WTC11 (cell line): ENCODE data around the gene IDE. TPM values are rescaled to one million over a fixed set of nuclear protein-coding genes. Genes with fewer than 3 reads are reported as not detected.

Experiments used
- ATAC-seq: fragments of 200-7000 bp; cut with Tn5 transposase; 2 replicates; pipeline ENCODE4 v1.10.0; 2021; ENCODE audit warnings: mild to moderate bottlenecking, moderate library complexity
- CTCF ChIA-PET: fragments of 300-600 bp; sonication (Branson Sonifier 250); formaldehyde crosslinking; loops from one replicate; lab custom pipeline; 2021; ENCODE audit warnings: antibody characterized with exemption; lab: Charles Lee
- POLR2A ChIA-PET: fragments of 350-600 bp; sonication (Branson Sonifier 250); formaldehyde crosslinking; loops from one replicate; lab custom pipeline; 2021; ENCODE audit warnings: antibody characterized with exemption; lab: Charles Lee
- DNase-seq: peaks from one replicate; pipeline ENCODE4 v3.0.0; 2021; ENCODE audit warnings: low spot score
- H3K27ac Mint-ChIP-seq: 2 replicates; pipeline ENCODE4 v1.8.0; 2021; ENCODE audit warnings: mixed read lengths
- H3K27me3 Mint-ChIP-seq: 2 replicates; pipeline ENCODE4 v1.8.0; 2021; ENCODE audit warnings: low read depth, mild to moderate bottlenecking, moderate library complexity, mixed read lengths
- H3K36me3 Mint-ChIP-seq: 2 replicates; pipeline ENCODE4 v1.8.0; 2021; ENCODE audit warnings: mixed read lengths
- H3K4me1 Mint-ChIP-seq: 2 replicates; pipeline ENCODE4 v1.8.0; 2022; ENCODE audit warnings: mixed read lengths
- H3K4me3 Mint-ChIP-seq: 2 replicates; pipeline ENCODE4 v1.8.0; 2021; ENCODE audit warnings: mild to moderate bottlenecking, moderate library complexity, mixed read lengths
- H3K9me3 Mint-ChIP-seq: 2 replicates; pipeline ENCODE4 v1.8.0; 2021; ENCODE audit warnings: mixed read lengths
- ARID4B ChIP-seq: sonication (generic); formaldehyde crosslinking; IDR thresholded peaks from 2 replicates; pipeline ENCODE4 v1.8.0; 2023; ENCODE audit warnings: missing genetic modification reagents, mild to moderate bottlenecking, borderline replicate concordance
- ATF2 ChIP-seq: sonication (generic); formaldehyde crosslinking; IDR thresholded peaks from 2 replicates; pipeline ENCODE4 v1.8.1; 2022; ENCODE audit warnings: low read depth, missing genetic modification reagents, borderline replicate concordance
- CDX4 ChIP-seq: fragments of 250-450 bp; sonication (Bioruptor Pico); IDR thresholded peaks from 2 replicates; pipeline ENCODE4 v1.9.0; 2021; ENCODE audit warnings: moderate library complexity, mild to moderate bottlenecking, inconsistent platforms, borderline replicate concordance
- E2F1 ChIP-seq: sonication (generic); formaldehyde crosslinking; IDR thresholded peaks from 2 replicates; pipeline ENCODE4 v1.8.0; 2022; ENCODE audit warnings: mild to moderate bottlenecking, missing genetic modification reagents
- ELF4 ChIP-seq: sonication (generic); formaldehyde crosslinking; IDR thresholded peaks from 2 replicates; pipeline ENCODE4 v1.8.1; 2022; ENCODE audit warnings: low read depth, mild to moderate bottlenecking, moderate library complexity, missing genetic modification reagents
- ESRRA ChIP-seq: sonication (generic); formaldehyde crosslinking; IDR thresholded peaks from 2 replicates; pipeline ENCODE4 v1.8.1; 2022; ENCODE audit warnings: mild to moderate bottlenecking, missing genetic modification reagents, borderline replicate concordance
- JAZF1 ChIP-seq: fragments of 250-450 bp; sonication (Bioruptor Pico); IDR thresholded peaks from 2 replicates; pipeline ENCODE4 v1.9.0; 2021; ENCODE audit warnings: moderate library complexity, mild to moderate bottlenecking, inconsistent platforms
- NFATC4 ChIP-seq: fragments of 250-450 bp; sonication (Bioruptor Pico); IDR thresholded peaks from 2 replicates; pipeline ENCODE4 v1.9.0; 2021; ENCODE audit warnings: mild to moderate bottlenecking
- PRDM15 ChIP-seq: sonication (generic); formaldehyde crosslinking; IDR thresholded peaks from 2 replicates; pipeline ENCODE4 v1.8.0; 2022; ENCODE audit warnings: missing genetic modification reagents
- PRRX2 ChIP-seq: fragments of 250-450 bp; sonication (Bioruptor Pico); IDR thresholded peaks from 2 replicates; pipeline ENCODE4 v1.8.0; 2021; ENCODE audit warnings: mild to moderate bottlenecking
- TCF7 ChIP-seq: sonication (generic); formaldehyde crosslinking; IDR thresholded peaks from 2 replicates; pipeline ENCODE4 v1.8.0; 2022; ENCODE audit warnings: mild to moderate bottlenecking, low read depth, missing genetic modification reagents, moderate library complexity
- TEAD4 ChIP-seq: sonication (generic); formaldehyde crosslinking; IDR thresholded peaks from 2 replicates; pipeline ENCODE4 v1.8.0; 2022; ENCODE audit warnings: mild to moderate bottlenecking, missing genetic modification reagents
- ZBTB21 ChIP-seq: sonication (generic); formaldehyde crosslinking; IDR thresholded peaks from 2 replicates; pipeline ENCODE4 v1.8.1; 2023; ENCODE audit warnings: mild to moderate bottlenecking, missing genetic modification reagents, borderline replicate concordance
- ZNF396 ChIP-seq: fragments of 250-450 bp; sonication (Bioruptor Pico); IDR thresholded peaks from 2 replicates; pipeline ENCODE4 v1.8.0; 2021; ENCODE audit warnings: mild to moderate bottlenecking, moderate library complexity, borderline replicate concordance
- ZNF532 ChIP-seq: fragments of 250-450 bp; sonication (Bioruptor Pico); IDR thresholded peaks from 2 replicates; pipeline ENCODE4 v1.9.0; 2021; ENCODE audit warnings: mild to moderate bottlenecking, borderline replicate concordance
- ZSCAN18 ChIP-seq: fragments of 250-450 bp; sonication (Bioruptor Pico); IDR thresholded peaks from 2 replicates; pipeline ENCODE4 v2.1.2; 2022; ENCODE audit warnings: mild to moderate bottlenecking, moderate library complexity
- total RNA-seq: library from RNA; stranded (reverse); gene quantifications from 3 replicates; pipeline ENCODE4 v1.2.3, GENCODE V29; 2021

Gene IDE
- total RNA-seq, 1 experiment from 2014 or later = 50.5 TPM

DNA sequence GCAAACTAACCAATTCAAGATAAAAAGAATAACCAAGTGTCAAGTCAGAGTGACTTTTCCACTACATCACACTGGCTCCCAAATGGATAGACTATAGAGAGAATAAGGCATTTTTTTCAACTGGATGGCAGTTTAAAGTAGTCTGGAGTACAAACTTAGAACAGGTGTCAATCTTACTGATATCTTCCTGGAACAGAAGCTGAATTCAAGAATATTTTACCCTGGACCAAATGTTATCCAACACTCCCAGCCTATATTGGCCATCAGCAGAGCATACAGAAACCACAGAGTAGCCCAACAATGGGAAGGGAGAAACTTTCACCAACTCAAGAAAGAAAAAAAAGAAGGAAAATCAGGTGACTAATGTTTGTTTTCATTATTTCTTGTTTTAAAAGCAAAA is 11.5 kb downstream of the IDE start:
- H3K4me1 Mint-ChIP-seq = peaks cover 4% of the 10 kb centered on the region
- no peak overlapping the region for H3K4me3 Mint-ChIP-seq
- POLR2A ChIA-PET = no interaction called here
- no peak for DNase-seq
- ATAC-seq = no peak
- TF ChIP-seq ELF4 (CRISPR knock-in tag) (no peak), E2F1 (CRISPR knock-in tag) (no peak), CDX4 (CRISPR knock-in tag) (no peak), PRRX2 (CRISPR knock-in tag) (no peak), ZBTB21 (no peak), ESRRA (no peak)
- H3K27me3 Mint-ChIP-seq = no peaks in the 10 kb centered on the region
- H3K36me3 Mint-ChIP-seq = peaks cover 47% of the 10 kb centered on the region
- H3K9me3 Mint-ChIP-seq = peaks cover 19% of the 10 kb centered on the region
- CTCF ChIA-PET = no interaction called here
- H3K27ac Mint-ChIP-seq = peak overlapping the region; percentile 81; the same call in 1 of the 2 replicates

DNA sequence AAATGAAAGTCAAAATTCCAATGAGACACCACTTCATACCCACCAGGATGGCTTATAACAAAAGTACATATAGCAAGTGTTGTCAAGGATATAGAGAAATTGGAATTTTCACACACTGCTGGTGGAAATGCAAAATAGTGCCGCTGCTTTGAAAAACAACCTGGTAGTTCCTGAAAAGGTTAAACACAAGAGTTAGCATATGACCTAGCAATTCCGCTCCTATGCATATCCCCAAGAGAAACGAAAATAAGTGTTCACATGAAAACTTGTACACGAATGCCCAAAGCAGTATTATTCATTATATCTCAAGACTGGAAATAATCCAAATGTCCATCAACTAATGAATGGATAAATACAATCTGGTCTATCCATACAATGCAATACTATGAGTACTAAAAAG is 14.8 kb downstream of the IDE start:
- H3K4me3 Mint-ChIP-seq = no peak overlapping the region
- ChIA-PET CTCF (no interaction called here), POLR2A (no interaction called here)
- H3K9me3 Mint-ChIP-seq = peaks cover 21% of the 10 kb centered on the region
- ATAC-seq (no peak), DNase-seq (no peak)
- peaks cover 62% of the 10 kb centered on the region for H3K36me3 Mint-ChIP-seq
- H3K4me1 Mint-ChIP-seq = no peaks in the 10 kb centered on the region
- H3K27me3 Mint-ChIP-seq = no peaks in the 10 kb centered on the region
- no peak overlapping the region for H3K27ac Mint-ChIP-seq
- TF ChIP-seq E2F1 (CRISPR knock-in tag) (no peak), PRDM15 (CRISPR knock-in tag) (no peak), ATF2 (no peak), TEAD4 (CRISPR knock-in tag) (no peak), TCF7 (CRISPR knock-in tag) (no peak), ZNF396 (CRISPR knock-in tag) (no peak), JAZF1 (CRISPR knock-in tag) (no peak), ARID4B (CRISPR knock-in tag) (no peak), ZNF532 (no peak), NFATC4 (CRISPR knock-in tag) (no peak), ZSCAN18 (CRISPR knock-in tag) (no peak)
